SK-N-SH (cell line): ENCODE measurements around the gene TRAF3IP1.

Experiments used
- CHD2 ChIP-seq: fragments of 150-350 bp; IDR thresholded peaks from 2 replicates; pipeline ENCODE4 v1.6.1; 2018; ENCODE audit warnings: low read length; ENCODE audit not compliant: partially characterized antibody
- EP300 ChIP-seq, 2 experiments: IDR thresholded peaks; 2 replicates each; pipeline versions ENCODE4 v1.4.0 to v1.6.1; 2012; ENCODE audit warnings: borderline replicate concordance in 1 of 2, low read depth in 1 of 2, low read length in 1 of 2
- EZH2phosphoT487 ChIP-seq: fragments of 200-600 bp; sonication (generic); IDR thresholded peaks from 2 replicates; pipeline ENCODE4 v1.6.1; 2017; ENCODE audit warnings: low read depth, mixed run types, mild to moderate bottlenecking, antibody characterized with exemption, moderate library complexity, borderline replicate concordance
- FOXM1 ChIP-seq: IDR thresholded peaks from 2 replicates; pipeline ENCODE4 v1.4.0; 2012; ENCODE audit warnings: low read depth, mild to moderate bottlenecking
- GATA2 ChIP-seq: sonication (generic); formaldehyde crosslinking; IDR thresholded peaks from 2 replicates; pipeline ENCODE4 v1.5.0; 2020; ENCODE audit warnings: mild to moderate bottlenecking, missing genetic modification reagents
- JUND ChIP-seq: IDR thresholded peaks from 2 replicates; pipeline ENCODE4 v1.4.0; 2012
- MXI1 ChIP-seq: IDR thresholded peaks from 2 replicates; pipeline ENCODE4 v1.6.1; 2012; ENCODE audit warnings: mild to moderate bottlenecking, low read depth, low read length, improper control_type of control experiment
- TCF12 ChIP-seq: IDR thresholded peaks from 2 replicates; pipeline ENCODE4 v1.4.0; 2012
- TEAD4 ChIP-seq: IDR thresholded peaks from 2 replicates; pipeline ENCODE4 v1.4.0; 2012; ENCODE audit warnings: mild to moderate bottlenecking, borderline replicate concordance; ENCODE audit not compliant: insufficient read depth
- TF ChIP-seq, protein P1 (sequence below): fragments of 200-600 bp; sonication (generic); IDR thresholded peaks from 2 replicates; pipeline ENCODE4 v1.6.1; 2017; ENCODE audit warnings: antibody characterized with exemption, mild to moderate bottlenecking, moderate library complexity
- TF ChIP-seq, protein P2 (sequence below): IDR thresholded peaks from 2 replicates; pipeline ENCODE4; 2012

DNA sequence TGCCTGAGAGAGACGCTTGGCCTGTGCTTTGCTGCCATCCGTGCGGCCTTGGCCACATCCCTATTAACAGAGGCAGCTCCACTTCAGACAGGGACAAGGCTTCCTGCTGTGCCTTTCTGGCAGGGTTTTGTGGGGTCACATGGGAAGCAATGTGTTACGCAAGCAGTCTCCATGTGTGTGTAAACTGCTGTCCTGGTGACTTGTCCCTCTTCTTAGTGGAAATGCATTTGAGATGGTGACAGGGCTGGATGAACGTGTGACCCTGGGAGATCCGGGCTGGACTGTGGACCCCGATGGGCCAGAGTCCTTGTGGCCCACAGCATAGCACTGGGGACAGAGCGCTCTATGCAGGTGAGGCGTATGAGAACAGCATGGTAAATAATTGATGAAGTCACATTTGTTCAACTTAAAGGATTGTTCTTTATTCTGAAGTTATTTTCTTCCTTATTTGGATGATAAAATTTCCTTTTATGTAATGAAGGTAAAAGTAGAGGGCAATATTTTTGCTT, 129.6 kb downstream of the TRAF3IP1 start:
- TF ChIP-seq TEAD4 (no peak), GATA2 (no peak), TCF12 (no peak), CHD2 (no peak), MXI1 (no peak), EZH2phosphoT487 (no peak), JUND (no peak), EP300 (IDR thresholded peaks at IDR 0.05; ENCODE audit: borderline replicate concordance in 1 of 2, low read depth in 1 of 2, low read length in 1 of 2) (no peak), FOXM1 (no peak)
- TF ChIP-seq, protein P1, sequence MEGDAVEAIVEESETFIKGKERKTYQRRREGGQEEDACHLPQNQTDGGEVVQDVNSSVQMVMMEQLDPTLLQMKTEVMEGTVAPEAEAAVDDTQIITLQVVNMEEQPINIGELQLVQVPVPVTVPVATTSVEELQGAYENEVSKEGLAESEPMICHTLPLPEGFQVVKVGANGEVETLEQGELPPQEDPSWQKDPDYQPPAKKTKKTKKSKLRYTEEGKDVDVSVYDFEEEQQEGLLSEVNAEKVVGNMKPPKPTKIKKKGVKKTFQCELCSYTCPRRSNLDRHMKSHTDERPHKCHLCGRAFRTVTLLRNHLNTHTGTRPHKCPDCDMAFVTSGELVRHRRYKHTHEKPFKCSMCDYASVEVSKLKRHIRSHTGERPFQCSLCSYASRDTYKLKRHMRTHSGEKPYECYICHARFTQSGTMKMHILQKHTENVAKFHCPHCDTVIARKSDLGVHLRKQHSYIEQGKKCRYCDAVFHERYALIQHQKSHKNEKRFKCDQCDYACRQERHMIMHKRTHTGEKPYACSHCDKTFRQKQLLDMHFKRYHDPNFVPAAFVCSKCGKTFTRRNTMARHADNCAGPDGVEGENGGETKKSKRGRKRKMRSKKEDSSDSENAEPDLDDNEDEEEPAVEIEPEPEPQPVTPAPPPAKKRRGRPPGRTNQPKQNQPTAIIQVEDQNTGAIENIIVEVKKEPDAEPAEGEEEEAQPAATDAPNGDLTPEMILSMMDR, result no peak
- TF ChIP-seq, protein P2, sequence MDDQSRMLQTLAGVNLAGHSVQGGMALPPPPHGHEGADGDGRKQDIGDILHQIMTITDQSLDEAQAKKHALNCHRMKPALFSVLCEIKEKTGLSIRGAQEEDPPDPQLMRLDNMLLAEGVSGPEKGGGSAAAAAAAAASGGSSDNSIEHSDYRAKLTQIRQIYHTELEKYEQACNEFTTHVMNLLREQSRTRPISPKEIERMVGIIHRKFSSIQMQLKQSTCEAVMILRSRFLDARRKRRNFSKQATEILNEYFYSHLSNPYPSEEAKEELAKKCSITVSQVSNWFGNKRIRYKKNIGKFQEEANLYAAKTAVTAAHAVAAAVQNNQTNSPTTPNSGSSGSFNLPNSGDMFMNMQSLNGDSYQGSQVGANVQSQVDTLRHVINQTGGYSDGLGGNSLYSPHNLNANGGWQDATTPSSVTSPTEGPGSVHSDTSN, result no peak
